Ishikawa (cell line): ENCODE data around the gene PIGR.

Experiments used
- CEBPB ChIP-seq: IDR thresholded peaks from 2 replicates; pipeline ENCODE4 v1.6.1; 2012
- CREB1 ChIP-seq: IDR thresholded peaks from 2 replicates; pipeline ENCODE4 v1.6.1; 2012; ENCODE audit warnings: low read depth
- EGR1 ChIP-seq: IDR thresholded peaks from 2 replicates; pipeline ENCODE4 v1.6.1; 2012
- EP300 ChIP-seq: IDR thresholded peaks from 2 replicates; pipeline ENCODE4 v1.6.1; 2012; ENCODE audit warnings: borderline replicate concordance
- FOXM1 ChIP-seq: IDR thresholded peaks from 2 replicates; pipeline ENCODE4 v1.6.1; 2012; ENCODE audit warnings: low read depth, borderline replicate concordance
- NFIC ChIP-seq: IDR thresholded peaks from 2 replicates; pipeline ENCODE4 v1.6.1; 2012
- RAD21 ChIP-seq: IDR thresholded peaks from 2 replicates; pipeline ENCODE4 v1.6.1; 2012; ENCODE audit warnings: low read depth
- TAF1 ChIP-seq: IDR thresholded peaks from 2 replicates; pipeline ENCODE4 v1.6.1; 2012; ENCODE audit warnings: low read depth, mild to moderate bottlenecking
- TCF12 ChIP-seq: IDR thresholded peaks from 2 replicates; pipeline ENCODE4 v1.6.1; 2012; ENCODE audit warnings: low read depth
- TEAD4 ChIP-seq: IDR thresholded peaks from 2 replicates; pipeline ENCODE4 v1.6.1; 2012
- YY1 ChIP-seq: IDR thresholded peaks from 2 replicates; pipeline ENCODE4 v1.6.1; 2012; ENCODE audit warnings: low read depth
- ZBTB7A ChIP-seq: IDR thresholded peaks from 2 replicates; pipeline ENCODE4 v1.6.1; 2012; ENCODE audit warnings: low read depth
- TF ChIP-seq, protein P1 (sequence below): IDR thresholded peaks from 2 replicates; pipeline ENCODE4 v1.6.1; 2012; ENCODE audit warnings: low read depth, mild to moderate bottlenecking
- TF ChIP-seq, protein P2 (sequence below): IDR thresholded peaks from 2 replicates; pipeline ENCODE4 v1.6.1; 2012
- TF ChIP-seq, protein P3 (sequence below): IDR thresholded peaks from 2 replicates; pipeline ENCODE4 v1.6.1; 2012

PIGR gene

DNA sequence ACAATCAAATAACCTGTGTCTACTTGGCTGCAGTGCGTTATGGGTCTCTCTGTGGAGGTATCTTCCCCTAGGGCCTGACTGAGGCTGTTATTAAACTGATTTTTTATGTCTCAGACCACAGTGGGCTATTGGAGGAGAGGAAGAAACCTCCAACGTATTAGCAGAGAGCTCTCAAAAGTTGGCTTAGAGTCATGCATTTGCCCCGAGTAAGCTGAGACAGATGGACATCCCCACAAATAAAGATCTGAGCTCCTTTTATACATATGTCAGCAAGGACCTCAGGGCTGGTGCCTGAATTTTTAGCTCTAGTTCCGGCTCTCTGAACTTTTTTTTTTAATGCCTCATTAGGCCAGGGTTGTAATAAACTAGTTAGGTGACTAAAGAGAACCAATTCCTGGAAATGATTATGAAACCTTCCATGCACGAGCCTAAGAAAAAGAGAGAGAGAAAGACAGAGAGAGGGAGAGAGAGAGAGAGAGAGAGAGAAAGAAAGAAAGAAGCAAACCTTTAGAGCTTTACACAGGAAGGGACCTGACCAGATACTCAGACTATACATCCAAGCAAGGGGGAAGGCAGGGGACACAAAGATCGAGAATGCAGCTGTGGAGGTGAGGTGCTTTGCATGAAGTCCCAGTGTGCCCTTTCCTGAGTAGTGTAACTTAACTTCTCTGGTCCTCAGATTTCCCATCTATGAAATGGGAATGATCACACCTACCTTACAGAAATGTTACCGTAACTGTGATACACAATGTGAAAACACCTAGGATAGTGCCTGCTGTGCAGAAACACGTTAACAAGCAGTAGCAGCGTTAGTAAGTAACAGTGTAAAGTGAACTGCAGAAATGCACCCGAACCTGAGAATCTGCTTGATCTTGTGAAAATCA, 8.4 kb upstream of the PIGR start:
- no peak for TF ChIP-seq ZBTB7A
- TF ChIP-seq TAF1, result no peak
- TF ChIP-seq NFIC, result no peak
- no peak for TF ChIP-seq CEBPB
- TF ChIP-seq CREB1, result no peak
- TF ChIP-seq, protein P1, sequence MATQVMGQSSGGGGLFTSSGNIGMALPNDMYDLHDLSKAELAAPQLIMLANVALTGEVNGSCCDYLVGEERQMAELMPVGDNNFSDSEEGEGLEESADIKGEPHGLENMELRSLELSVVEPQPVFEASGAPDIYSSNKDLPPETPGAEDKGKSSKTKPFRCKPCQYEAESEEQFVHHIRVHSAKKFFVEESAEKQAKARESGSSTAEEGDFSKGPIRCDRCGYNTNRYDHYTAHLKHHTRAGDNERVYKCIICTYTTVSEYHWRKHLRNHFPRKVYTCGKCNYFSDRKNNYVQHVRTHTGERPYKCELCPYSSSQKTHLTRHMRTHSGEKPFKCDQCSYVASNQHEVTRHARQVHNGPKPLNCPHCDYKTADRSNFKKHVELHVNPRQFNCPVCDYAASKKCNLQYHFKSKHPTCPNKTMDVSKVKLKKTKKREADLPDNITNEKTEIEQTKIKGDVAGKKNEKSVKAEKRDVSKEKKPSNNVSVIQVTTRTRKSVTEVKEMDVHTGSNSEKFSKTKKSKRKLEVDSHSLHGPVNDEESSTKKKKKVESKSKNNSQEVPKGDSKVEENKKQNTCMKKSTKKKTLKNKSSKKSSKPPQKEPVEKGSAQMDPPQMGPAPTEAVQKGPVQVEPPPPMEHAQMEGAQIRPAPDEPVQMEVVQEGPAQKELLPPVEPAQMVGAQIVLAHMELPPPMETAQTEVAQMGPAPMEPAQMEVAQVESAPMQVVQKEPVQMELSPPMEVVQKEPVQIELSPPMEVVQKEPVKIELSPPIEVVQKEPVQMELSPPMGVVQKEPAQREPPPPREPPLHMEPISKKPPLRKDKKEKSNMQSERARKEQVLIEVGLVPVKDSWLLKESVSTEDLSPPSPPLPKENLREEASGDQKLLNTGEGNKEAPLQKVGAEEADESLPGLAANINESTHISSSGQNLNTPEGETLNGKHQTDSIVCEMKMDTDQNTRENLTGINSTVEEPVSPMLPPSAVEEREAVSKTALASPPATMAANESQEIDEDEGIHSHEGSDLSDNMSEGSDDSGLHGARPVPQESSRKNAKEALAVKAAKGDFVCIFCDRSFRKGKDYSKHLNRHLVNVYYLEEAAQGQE, result no peak
- no peak for TF ChIP-seq TCF12

DNA sequence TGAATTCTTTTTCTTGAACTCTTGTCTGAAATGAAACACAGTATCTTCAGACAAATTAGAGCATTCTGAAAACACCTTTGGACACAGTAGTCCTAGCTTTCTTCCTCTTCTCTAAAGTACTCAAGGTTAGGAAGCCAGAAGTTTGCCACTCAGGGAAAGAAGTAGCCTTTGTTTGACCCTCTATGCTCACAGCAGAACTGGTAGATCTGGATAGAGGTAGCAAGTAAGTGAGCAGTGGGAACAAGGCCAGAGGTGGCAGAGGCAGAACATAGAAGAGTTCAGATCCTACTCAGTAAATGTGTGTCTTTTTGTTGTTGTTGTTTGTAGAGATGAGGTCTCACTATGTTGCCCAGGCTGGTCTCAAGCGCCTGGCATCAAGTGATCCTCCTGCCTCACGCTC, 7.4 kb upstream of the PIGR start:
- TF ChIP-seq, protein P1, result no peak

DNA sequence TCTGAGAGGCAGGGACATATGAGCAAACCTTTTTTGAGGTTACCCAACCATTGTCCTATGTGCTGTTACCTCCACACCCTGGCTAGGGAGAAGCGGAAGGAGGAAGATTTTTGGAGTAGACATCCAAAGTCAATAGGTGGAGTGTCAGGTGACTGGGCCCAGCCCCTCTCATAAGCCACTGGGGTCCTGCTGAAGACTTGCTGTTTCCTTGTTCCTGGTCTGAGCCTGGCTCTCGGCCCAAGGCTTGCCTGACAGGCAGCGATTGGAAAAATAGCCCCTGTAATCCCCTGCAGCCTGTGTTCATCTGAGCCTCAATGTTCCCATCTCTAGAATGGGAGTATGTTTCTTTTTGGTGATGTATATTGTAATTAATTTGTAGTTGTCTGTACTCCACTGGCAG, 6.9 kb upstream of the PIGR start:
- no peak for TF ChIP-seq ZBTB7A

DNA sequence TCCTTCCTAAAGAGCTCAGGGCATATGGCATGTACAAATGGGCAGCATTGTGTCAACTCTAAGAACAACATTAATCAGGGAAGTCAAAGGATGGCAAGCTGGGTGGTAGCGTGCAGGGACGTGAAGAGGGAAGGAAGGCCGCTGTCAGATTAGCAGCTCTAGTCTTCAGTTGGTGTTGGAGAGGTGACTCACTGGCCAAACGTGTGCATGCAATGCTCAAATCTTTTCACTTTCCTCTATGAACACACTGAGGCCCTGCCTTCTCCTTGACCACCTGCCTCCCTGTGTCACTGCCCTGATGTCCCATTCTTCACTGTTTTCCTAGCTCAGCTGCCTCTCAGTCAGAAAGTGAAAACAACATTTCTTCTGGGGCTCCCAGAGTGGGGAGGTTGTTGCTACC, 5.9 kb upstream of the PIGR start:
- TF ChIP-seq CREB1 (no peak), ZBTB7A (no peak), TCF12 (no peak), YY1 (no peak), EP300 (no peak), NFIC (no peak), TEAD4 (no peak), FOXM1 (no peak), EGR1 (no peak), CEBPB (no peak)
- TF ChIP-seq, protein P1, result no peak
- TF ChIP-seq, protein P2, sequence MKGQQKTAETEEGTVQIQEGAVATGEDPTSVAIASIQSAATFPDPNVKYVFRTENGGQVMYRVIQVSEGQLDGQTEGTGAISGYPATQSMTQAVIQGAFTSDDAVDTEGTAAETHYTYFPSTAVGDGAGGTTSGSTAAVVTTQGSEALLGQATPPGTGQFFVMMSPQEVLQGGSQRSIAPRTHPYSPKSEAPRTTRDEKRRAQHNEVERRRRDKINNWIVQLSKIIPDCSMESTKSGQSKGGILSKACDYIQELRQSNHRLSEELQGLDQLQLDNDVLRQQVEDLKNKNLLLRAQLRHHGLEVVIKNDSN, result no peak
- TF ChIP-seq, protein P3, sequence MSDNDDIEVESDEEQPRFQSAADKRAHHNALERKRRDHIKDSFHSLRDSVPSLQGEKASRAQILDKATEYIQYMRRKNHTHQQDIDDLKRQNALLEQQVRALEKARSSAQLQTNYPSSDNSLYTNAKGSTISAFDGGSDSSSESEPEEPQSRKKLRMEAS, result no peak

DNA sequence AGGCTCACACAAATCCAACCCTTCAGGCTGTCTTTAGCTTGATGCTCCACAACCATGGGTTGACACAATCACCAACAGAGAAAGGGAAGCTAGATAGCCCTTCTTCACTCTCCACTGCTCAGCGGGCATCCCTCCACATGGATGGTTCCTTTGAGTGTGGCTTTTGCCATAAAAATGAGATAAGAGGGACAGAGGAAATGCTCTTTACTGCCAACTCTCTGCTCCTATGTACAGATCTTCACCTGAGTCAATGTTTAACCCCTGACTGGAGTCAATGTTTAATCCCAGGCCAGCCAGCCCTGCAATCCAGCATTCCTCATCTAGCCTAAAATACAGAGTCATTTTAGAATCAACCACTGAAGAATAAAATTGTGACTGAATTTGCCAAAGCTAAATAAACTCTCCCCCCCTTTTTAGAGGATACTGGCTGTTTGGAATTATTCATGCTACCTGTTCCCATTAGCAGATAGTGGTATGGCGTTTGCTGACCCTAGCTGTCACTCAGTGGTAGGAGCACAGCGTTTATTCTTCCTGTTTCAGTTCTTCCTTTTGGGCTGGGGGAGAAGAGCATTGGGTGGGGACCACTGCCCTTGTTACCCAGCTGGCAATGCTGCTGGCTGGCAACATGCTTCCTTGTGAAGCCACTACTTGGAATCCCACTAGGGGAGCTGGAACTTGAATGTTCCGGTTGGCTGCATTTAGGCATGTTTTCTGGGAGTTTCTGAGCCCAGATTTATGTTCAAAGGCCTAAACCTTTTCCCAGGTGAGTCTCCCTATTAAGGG, 5.2 kb upstream of the PIGR start:
- TF ChIP-seq, protein P1, result no peak
- TF ChIP-seq CREB1 (no peak), FOXM1 (no peak), ZBTB7A (no peak), TEAD4 (no peak), CEBPB (no peak), TAF1 (no peak), TCF12 (no peak), YY1 (no peak), EGR1 (no peak), RAD21 (no peak), EP300 (no peak), NFIC (no peak)
- TF ChIP-seq, protein P2, result no peak
- TF ChIP-seq, protein P3, result no peak; the same call in 1 of the 2 replicates
